Ammon's horn (tissue), 1 donor: Measurements from ENCODE around the gene IL34.
A peak's percentile ranks its signal among the peaks of the same experiment; 100 is the strongest.

Source experiments
- DNase-seq: peaks from one replicate; pipeline ENCODE4 v3.0.0-alpha.2; 2016; ENCODE audit warnings: low spot score

The IL34 gene

DNA sequence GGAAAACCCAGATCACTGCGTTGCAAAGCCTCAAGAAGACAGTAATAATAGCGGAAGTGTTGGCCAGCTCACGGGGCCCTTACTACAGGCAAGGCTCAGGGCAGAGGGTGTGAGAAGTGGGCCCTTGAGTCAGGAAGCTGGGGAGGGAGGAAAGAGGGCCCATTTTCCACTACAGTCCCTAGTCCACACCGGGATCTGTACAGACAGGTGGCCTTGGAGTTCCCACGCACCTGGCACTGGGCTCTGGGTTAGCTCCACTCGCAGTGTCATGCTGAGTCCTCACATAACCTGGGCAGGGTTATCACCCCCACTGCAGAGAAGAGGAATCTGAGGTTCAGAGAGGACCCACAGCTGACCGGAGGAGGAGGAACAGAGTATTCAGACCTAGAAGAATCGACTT lies 56.3 kb downstream of the IL34 start:
- no peak for DNase-seq

GRCh38 chr16:70703041-70703834 lies 56.9 kb downstream of the IL34 start:
- DNase-seq, result peak; percentile 82

GRCh38 chr16:70703835-70704381 lies 57.5 kb downstream of the IL34 start:
- no peak for DNase-seq

DNA sequence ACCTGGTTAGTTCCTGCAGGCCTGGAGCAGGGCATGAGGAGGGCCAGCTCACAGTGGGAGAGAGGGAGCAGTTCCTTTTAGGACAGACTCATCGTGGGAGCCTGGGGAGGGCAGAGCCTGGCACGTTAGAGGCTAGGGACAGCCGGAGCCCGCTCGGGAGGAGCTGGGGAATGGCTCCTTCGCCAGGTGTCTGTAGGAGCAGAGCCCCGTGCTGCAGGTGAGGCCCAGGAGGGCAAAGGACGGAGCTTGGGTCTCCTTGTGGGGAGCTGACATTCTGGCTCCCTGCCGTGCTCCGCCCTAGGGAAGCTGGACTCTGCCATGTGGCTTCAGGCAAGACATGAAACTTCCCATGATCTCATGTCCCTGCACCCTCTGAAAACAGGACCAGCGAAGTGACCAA lies 58.2 kb downstream of the IL34 start:
- no peak for DNase-seq

- no peak for DNase-seq
Observed at GRCh38 chr16:70705056-70705455, 58.7 kb downstream of the IL34 start.

DNA sequence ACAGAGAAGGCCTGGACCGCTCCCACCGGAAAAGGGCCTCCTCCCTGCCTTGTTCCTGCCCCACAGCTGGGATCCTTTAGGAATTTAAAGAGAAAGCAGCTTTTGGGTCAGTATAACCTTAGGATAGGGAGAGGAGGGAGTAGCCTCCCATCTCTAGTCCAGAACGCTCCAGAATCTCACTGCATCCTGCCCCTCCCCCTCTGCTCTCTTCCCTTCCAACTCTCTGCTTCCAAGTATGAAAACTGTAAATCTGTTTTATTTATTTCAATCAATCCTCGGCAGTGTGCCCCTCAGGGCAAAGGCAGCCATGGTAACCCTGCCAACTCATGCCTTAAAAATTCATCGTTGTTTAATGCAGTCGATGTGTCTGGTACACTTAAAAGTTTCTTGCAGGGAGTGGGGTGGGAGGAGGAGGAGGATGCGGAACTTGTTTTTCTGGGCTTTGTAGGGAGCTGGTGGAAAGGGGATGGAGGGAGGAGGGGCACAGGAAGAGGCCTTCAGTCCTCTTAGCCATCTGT lies 60.6 kb downstream of the IL34 start:
- DNase-seq, result no peak

DNA sequence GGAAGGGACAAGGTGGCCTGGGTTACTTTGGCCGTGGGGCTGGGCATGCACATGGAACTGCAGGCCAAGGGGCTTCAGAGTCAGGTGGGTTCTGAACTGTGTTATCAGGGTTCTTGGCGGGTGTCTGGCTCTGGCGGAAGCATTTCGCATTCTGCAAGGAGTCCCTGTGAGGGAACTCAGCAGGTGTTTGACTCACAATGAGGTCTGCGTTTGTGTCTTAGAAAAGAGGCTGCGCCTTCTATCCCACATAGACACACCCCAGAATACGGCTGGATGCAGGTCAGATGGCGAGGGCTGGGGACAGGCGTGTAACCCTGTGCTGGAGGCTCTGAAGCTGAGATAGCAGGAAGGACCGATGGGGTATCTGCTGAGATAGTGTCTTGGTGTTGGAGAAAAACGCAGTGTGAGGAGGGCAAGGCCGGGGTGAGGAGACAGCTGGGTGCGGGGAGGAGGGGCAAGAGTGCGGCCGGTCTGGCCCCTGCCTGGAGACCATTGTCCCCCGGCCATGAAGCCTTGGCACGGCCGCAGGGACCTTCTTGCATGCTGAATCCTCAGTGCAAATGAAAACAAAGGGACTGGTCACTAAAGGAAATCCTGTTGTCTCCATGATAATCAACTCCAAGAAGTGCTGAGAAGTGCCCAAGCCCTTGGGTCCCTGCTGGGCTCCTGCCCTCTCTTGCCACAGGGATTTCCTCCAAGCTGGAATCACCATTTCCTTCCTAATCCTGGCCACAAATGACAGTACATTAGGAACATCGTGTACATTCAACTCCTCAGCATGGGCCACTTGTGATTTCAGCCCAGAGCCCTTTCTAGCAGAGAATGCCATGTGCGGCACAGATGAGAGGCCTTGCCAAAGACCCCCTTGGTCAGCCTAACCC lies 62.2 kb downstream of the IL34 start:
- peak; percentile 27 for DNase-seq

DNA sequence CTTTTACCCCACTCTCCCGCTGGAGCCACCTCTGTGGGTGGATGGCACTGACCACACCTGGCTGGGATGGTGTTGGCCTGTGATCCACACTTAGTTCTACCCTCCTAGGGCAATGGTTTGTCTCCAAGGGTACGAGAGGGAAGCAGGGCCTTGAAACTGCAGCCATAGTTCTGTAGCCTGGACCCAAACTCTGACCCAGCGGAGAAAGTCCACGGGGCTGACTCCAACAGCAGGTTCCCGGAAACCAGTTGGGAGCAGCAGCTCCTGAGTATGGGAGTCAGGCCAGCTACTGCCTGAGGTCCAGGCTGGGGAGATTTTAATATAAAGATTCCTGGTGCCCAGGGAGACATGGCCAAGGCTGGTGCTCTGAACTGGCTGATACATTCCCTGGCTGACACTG lies 63.1 kb downstream of the IL34 start:
- DNase-seq, result no peak

DNA sequence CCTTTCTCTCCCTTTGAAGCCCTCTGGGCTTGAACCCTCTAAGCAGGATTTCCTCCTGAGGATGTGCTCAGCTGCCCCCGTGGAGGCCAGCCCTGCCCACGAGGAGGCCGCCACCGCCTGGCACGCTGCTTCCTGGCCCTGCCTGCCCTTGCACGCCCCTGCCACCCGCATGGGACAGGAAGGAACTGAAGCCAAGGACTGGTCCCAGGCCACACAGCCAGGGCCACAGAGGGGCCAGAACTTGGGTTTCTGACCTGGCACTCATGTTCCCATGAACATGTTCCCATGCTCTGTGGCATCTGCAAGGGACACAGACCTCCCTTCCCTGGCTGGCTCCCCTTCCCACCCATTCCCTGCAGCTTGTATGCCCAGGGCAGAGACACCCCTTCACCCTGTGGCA lies 63.6 kb downstream of the IL34 start:
- no peak for DNase-seq
